Ramos (cell line): ENCODE data around the gene ADAMTS7.
"Not testable (repeated sequence)": the region's sequence is repeated elsewhere in the genome, so short reads cannot be mapped to it uniquely, and the experiment has no call there.

Experiments
- in situ Hi-C: fragments of 300-500 bp; cut with MboI; formaldehyde crosslinking; loops from one replicate; pipeline ENCODE4 v1.14.3; 2022; ENCODE audit warnings: low sequenced_read_pairs; ENCODE audit not compliant: unreplicated experiment

Gene ADAMTS7

GRCh38 chr15:78766041-78766440, 45.2 kb downstream of the ADAMTS7 start:
- in situ Hi-C loops, result no loop called here

GRCh38 chr15:78765154-78765860, 46.0 kb downstream of the ADAMTS7 start:
- in situ Hi-C loops, result not testable (repeated sequence)

- in situ Hi-C loops, result not testable (repeated sequence)
These were observed 46.7 kb downstream of the ADAMTS7 start for GRCh38 chr15:78764340-78765153.

- in situ Hi-C loops, result no loop called here
These were observed 47.4 kb downstream of the ADAMTS7 start for GRCh38 chr15:78763796-78764241.

GRCh38 chr15:78762985-78763795, 48.1 kb downstream of the ADAMTS7 start:
- in situ Hi-C loops, result no loop called here

- in situ Hi-C loops, result not testable (repeated sequence)
These were observed 48.8 kb downstream of the ADAMTS7 start for GRCh38 chr15:78762386-78762961.

GRCh38 chr15:78761891-78762385, 49.3 kb downstream of the ADAMTS7 start:
- in situ Hi-C loops, result no loop called here

- in situ Hi-C loops, result not testable (repeated sequence)
These were observed 49.8 kb downstream of the ADAMTS7 start for GRCh38 chr15:78761475-78761874.

- in situ Hi-C loops, result no loop called here
These were observed 50.2 kb downstream of the ADAMTS7 start for GRCh38 chr15:78761020-78761419.

GRCh38 chr15:78760091-78760882, 51.0 kb downstream of the ADAMTS7 start:
- in situ Hi-C loops, result not testable (repeated sequence)

GRCh38 chr15:78759361-78759998, 51.8 kb downstream of the ADAMTS7 start:
- in situ Hi-C loops, result not testable (repeated sequence)

- in situ Hi-C loops, result not testable (repeated sequence)
These were observed 52.6 kb downstream of the ADAMTS7 start for GRCh38 chr15:78758486-78759200.

- in situ Hi-C loops, result not testable (repeated sequence)
These were observed 53.2 kb downstream of the ADAMTS7 start for GRCh38 chr15:78758084-78758483.

- in situ Hi-C loops, result no loop called here
These were observed 53.7 kb downstream of the ADAMTS7 start for GRCh38 chr15:78757636-78757905.

- in situ Hi-C loops, result not testable (repeated sequence)
These were observed 54.3 kb downstream of the ADAMTS7 start for GRCh38 chr15:78756781-78757635.

GRCh38 chr15:78755900-78756591, 55.2 kb downstream of the ADAMTS7 start:
- in situ Hi-C loops, result not testable (repeated sequence)
